HG02678 (cell line): ENCODE data around the gene CPZ.
"Not testable (repeated sequence)": the region's sequence is repeated elsewhere in the genome, so short reads cannot be mapped to it uniquely, and the experiment has no call there.

Source experiments
- ATAC-seq: cut with Tn5 transposase; IDR thresholded peaks from one replicate; pipeline ENCODE4 v1.9.1; 2021; ENCODE audit warnings: mild to moderate bottlenecking, moderate library complexity; ENCODE audit not compliant: unreplicated experiment

The CPZ gene

DNA sequence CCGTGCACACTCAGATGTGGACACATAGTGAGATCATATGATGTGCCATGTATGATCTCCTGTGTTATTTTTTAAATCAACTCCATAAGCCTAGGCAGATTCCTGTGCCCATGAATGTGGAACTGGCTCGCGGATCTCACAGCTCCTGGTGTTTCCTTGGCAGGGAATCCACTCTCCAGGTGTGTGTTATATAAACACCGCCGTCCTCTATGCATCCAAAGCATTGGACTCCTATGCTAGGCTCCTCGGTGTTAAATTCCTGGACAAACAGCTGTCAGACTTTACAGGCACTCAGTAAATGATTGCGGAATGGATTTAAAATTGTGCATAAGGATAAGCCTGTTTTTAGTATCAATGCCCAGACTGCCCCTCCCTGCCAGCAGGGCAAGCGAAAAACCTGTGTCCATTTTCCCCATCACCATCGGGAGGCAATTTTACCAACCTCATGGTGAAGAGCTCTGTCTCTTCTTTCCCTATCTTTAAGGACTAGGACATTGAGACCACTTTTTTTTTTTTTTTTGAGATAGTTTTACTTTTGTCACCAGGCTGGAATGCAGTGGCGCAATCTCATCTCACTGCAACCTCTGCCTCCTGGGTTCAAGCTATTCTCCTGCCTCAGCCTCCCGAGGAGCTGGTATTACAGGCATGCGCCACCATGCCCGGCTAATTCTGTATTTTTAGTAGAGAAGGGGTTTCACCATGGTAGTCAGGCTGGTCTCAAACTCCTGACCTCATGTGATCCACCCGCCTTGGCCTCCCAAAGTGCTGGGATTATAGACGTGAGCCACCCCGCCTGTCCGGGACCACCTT, 36.0 kb upstream of the CPZ start:
- ATAC-seq, result no peak

DNA sequence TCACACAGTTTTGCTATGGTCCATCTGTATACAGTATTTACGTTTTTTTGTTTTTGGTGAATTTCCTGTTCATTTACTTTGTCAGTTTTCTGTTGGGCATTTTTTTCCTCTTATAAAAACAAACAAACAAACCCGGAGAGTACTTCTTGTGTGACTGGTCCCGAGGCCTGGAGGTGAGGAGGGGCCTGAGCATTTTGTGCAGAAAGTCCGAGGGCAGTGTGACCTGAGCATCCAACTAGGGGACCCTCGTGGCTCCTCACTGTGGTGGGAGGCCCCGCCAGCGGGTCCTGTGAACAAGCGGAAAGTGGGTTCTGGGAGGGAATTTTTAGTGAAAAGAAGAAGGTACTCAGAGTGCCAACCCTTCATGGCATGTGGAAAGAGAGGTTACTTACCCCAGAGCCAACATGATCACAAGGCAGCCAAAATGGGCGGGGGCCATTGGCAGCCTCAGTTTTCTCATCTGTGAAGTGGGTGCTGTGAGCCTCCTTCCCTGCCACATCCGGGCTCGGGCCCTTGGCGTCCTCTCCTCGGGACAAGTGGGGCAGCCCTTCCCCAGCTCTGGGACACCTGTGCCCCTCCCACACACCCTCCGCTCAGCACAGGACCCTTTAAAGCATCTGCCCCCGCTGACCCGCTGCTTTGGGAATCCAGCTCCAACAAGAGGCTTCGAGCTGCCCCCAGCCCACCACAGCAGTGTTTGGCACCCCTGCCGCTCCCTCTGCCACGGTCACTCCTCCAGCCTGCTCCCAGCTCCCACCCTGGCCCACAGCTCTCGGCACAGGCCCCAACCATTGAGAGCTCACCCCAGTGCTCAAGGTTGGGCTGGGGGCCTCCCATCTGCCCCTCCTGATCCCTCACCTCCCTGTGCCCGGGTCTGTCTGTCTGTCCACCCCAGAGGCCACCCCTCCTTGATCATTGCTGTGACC, 35.2 kb upstream of the CPZ start:
- no peak for ATAC-seq

DNA sequence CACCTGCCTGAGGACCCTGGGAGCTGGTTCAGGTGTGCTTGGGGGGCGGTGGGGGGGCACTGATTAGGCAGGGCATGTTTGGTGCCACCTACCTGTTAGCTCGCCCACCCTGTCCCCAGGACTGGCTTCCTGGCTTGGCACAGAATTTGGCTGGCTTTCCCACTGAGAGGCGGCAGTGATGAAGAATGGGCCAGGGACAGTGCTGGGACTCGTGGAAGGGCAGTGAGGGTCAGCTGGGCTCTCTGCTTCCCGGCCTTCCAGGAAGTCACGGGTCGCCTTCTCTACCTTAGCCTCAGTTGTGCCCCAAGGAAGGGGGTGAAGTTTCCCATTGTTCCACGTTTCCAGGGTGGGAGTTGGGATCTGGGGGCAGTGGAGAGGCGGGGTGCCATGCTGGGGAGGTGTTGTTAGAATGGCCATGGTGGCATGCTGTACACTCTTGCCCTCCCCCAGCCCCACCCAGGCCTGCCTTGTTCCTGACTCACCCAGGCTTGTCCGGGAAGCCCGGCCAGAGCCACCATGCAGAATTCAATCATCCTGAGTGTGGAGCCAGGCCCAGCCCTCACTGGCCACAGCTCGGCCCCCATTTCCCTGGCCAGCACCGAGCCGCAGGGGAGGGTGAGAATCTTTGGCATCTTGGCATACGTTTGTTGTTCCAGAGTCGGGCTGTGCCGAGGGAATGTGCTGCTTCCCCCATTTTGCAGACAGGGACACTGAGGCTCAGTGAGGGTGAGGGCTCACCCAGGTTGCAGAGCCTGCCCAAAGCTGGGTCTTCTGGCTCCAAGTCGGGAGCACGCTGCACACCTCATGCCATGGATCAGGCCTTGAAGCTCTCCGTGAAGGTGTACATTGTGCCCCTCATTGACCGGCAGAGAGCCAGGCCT, 34.2 kb upstream of the CPZ start:
- ATAC-seq, result no peak

DNA sequence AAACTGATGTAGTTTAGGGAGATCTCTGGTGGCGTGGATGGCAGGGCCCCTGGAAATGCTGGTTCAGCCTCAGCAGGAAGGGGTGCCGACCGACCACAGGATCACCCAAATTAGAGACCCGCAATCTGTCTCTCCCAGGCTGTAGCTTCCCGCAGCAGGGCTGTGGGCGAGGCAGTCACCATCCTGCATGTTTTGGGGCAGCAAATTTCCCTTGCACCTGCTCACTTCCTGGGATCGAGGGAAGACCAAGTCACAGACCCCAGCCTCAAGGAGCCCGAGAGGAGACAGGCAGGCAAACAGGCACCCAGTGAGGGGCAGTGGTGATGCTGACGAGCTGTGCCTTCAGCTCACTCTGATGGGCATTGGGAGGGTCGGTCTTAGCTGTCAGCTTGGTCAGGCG, 33.6 kb upstream of the CPZ start:
- no peak for ATAC-seq

DNA sequence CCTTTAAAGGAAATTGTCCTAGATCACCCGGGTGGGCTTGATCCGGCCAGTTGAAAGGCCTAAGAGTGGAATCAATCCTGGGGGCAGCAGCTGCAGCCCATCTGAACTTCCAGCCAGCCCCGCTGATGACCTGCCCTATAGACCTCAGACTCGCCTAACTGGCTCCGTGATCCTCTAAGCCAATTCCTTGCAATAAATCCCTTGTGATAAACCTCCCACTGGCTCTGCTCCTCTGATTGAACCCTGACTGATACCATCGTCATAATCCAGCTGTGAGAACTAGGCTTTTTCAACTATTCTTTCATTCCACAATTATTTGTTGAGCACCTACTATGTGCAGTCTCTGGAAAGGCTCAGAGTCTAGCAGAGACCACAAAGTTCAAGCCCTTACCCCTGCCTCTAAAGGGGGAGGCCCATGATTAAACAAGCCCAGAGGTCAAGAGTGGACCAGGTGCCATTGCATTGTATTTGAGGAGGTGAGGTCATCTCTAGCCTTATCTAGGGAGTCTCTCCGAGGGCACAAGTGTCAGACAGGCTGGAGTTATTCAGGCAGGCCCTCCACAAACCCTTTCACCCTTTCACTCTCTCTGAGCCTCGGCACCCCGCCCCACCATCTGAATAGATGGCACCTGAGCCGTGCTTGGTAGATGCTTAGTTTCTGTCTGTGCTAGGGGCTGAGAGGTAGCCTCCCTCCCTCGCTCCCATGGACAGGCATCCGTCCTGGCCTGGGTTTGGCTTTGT, 32.9 kb upstream of the CPZ start:
- ATAC-seq, result no peak

DNA sequence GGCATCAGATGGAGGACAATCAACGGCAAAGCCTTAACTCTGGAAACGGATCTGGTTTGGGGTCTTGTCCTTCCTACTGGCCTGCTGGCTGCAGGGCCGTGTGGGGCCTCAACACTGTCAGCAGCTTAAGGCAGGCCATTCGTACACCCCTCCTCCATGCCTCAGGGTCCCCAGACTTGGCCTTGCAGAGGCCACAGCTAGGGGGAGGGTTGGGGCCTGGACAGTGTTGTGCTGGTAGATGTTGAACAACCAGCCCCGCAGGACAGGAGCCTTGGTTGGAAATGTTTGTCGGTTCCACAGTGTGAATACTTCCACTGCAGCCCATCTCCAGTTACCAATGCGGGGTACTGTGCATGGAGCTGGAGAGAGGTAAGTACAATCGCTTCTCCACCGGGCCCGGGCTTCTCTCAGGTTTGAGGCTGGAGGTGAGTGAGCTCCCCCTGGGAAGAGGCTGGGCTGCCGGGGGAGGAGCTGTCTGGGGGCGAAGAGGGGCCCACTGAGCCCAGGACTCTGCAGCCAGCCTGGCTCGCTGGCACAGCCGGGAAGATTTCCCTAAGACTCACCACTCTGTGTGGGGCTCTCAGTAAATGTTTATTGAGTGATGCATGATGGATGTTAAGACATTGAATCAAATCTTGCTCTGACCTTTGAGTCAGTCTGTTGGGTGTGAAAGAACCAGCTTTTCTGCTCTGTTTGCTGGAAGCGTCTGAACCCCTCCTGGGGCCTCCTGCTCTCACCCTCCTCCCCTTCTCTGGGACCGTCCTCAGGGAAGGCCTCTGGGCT, 32.1 kb upstream of the CPZ start:
- no peak for ATAC-seq

DNA sequence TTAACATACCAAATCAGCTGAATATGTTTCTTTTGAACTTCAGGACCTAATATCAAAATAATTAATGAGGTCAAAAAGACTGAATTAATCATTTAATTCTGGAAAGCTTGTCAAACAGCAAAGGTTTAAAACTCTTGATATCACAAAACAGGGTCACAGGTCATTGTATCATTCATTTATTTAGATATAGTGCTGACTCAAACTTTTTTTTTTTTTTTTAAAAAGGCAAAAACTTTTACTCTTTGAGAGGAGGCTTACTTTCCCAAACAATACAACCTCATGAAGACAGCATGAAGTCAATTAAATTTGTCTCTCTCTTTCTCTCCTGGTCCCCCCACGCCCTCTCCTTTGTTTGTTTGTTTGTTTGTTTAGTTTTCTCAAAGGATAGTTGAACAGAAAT, 28.0 kb upstream of the CPZ start:
- no peak for ATAC-seq

DNA sequence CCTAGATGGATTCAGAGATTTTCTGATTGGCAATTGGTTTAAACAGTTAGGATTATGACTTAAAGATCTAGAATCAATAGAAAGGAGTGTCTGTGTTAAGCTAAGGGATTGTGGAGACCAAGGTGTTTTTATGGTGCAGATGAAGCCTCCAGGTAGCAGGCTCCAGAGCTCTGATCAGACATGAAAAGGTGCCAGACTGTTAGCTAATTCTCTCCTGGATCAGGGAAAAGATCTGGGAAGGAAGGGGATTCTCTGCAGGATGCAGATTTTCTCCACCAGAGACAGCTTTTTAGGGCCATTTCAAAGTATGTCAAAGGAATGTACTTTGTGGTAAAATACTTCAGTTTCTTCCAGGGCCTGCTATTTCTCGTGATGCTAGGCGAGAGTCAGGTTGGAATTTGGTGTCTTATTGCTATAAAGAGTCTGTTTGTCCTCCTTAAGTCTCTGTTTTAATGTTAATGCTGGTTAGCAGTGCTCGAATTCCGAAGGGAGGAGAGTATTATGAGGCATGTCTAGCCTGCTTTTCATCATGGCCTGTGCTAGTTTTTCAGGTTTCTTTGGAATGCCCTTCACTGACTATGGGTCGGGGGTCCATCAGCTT, 24.4 kb upstream of the CPZ start:
- ATAC-seq, result no peak

DNA sequence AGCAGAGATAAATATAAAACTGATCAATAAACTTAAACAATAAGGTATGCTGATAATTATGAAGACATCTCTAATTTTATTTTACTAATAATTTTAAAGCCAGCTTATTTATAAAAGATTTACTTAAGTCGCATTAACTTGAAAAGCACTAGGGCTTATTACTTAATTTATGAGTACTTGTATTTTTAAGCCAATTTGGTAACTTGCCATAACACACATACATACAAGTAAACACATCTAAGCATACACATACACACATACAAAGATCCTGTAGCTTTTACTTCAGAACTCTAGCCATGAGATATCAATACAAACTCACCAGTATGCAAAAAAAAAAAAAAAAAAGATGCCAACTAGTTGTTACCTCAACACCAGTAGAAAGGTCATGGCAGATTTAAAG, 22.4 kb upstream of the CPZ start:
- ATAC-seq, result no peak

DNA sequence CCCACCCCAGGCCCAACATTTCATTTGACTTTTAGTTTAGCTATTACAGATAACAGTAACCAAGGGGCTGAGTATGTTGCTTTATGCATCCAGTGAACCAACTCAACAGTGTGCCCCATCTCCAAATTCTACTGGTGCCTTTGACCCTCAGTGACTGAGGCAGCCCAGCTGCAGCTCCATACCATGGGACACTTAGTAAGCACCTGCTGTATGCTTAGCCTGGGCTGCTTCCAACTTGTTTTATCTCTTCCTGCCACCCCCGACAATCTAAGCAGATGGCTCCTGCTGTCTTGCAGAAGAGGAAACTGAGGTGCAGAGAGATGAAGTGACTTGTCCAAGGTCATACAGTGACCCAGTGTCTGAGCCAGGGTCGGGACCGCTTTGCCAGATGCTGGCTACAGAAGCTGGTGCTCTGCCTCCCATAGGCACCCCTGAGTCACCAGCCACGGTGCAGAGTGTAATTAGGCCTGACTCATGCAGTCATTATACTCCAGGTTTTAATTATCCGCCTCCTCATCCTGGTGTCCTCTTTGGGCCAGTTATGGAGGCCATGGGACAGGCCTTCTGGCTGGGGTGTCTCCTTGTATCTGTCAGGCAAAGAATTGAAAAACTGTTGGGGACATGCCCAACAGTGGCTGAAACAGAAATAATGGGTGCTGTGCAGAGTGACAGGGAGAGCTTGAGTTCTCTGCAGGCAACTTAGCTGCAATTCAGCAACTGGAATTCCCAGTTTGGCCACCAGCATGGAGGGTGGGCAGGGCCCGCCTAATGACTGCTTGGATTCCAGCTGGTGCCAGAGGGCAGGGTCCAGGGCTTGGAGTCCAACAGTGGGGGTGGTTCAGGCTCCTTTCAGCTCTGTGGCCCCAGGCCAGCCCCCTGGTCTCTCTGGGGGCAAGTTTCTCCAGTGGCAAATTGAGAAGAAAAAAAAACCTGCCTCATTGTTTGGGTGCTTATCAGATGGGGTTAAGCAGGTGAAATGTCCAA, 20.6 kb upstream of the CPZ start:
- ATAC-seq, result no peak

DNA sequence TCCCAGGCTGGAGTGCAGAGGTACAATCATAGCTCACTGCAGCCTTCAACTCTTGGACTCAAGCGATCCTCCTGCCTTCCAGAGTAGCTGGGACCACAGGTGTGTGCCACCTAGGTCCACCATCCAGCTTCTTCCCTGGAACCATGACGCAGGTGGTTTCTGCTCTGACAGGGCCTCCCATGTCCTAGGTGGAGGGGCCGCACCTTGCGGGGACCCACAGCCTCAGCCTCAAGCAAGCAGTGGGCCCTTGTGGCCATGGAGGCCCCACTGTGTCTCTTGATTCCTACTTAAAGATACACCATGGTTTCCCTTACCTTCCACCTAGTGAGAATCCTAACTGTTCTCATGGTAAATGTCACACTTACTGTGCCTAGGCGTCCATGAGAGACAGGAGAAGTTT, 19.3 kb upstream of the CPZ start:
- ATAC-seq, result no peak

DNA sequence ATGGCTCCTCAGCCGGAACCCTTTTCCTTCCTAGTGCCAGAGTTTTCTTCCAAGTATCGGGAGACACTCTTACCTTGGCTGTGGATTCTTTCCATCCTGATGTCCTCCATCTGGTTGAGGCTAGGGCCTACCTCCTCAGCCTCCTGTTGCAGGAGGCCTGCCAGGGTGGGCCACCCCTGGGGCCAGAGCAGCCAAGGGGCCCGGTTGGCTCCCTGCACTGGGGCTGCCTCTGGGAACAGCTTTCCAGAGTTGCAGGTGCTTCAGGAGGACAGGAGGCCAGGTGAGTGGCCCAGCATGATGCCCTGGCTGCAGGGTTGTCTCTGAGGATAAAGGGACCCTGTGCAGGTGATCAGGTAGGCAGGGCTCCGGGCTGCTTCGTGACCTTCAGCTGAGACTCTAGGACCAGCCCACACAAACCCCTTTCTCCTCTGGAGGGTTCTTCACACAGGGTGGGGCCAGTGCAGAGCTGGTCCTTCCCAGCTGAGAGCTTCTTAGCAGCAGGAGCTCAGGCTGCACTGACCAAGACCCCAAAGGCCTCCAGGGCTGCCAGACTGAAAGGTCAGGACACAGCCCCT, 17.7 kb upstream of the CPZ start:
- no peak for ATAC-seq

DNA sequence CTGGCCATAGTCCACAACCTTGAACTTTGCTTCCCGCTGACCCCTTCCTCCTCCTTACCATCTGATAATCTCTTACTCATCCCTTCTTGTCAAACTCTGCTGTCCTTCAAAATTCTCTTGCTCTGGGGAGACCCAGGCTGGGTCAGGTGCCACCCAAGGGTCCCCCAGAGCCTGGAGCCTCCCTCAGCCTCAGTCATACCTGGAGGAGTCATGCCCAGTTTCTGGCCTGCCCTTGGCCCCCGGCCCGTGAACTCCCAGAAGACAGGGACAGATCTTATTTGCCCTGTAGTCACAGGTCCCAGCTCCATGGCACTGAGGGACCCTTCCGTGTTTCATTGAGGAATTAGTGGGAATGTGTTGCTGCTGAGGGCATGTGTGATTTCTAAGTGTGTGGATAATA, 17.1 kb upstream of the CPZ start:
- ATAC-seq, result no peak

DNA sequence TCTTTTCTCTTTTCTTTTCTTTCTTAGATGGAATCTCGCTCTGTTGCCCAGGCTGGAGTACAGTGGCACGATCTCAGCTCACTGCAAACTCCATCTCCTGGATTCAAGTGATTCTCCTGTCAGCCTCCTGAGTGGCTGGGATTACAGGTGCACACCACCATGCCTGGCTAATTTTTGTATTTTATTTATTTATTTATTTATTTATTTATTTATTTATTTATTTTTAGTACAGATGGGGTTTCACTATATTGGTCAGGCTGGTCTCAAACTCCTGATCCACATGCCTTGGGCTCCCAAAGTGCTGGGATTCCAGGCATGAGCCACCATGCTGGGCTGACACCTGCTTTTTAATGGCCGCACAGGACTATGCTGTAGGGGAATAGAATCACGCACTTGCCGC, 16.0 kb upstream of the CPZ start:
- ATAC-seq, result not testable (repeated sequence)

DNA sequence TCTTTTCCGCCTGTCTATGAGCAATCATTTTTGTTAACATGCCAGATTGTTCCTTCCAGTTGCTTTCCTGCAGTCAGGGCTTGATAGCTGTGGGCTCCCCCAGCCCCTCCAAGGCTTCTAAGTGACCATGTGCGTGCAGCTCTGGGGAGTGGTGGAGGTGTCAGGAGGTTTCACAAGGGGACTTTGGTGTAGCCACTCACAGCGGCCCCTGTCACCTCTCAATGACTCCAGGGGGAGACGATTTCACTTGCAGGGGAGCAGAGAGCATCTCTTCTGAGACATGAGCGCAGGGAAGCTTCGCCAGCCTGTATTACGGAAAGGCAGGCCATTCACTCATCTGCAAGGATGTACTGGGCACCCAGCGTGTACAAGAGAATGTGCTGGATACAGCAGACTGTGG, 15.5 kb upstream of the CPZ start:
- no peak for ATAC-seq

DNA sequence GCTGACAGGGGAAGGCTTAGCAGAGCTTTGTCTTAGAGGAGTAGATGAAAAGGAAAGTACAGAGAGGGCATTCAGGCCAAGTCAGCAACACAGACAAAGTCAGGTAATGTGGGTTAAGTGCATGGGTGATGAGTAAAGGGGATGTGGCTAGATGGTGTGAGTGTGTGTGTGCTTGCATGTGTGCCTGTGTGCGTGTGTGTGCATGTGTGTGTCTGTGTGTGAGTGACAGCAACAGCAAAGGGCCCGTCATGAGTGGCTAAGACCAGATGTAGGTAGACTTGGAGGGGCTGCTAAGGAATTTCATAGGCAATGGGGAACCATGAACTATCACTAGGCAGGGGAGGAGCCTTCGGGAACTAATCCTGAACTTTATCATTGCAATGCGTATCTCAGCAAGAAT, 14.6 kb upstream of the CPZ start:
- ATAC-seq, result no peak

DNA sequence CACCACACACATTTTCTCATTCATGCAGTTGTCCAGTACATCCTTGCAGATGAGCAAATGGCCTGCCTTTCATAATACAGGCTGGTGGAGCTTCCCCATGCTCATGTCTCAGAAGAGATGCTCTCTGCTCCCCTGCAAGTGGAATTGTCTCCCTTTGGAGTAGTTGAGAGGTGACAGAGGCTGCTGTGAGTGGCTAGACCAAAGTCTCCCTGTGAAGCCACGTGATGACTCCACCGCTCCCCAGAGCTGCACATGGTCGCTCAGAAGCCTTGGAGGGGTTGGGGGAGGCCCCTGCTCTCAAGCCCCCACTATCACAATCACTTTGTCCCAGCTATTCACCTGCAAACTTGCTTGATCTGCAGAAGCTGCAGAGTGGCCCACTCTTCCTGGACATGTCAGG, 13.8 kb upstream of the CPZ start:
- no peak for ATAC-seq
